ENCODE data around the gene ARHGEF40.

The ARHGEF40 gene

GRCh38 chr14:21118933-21119332, 48.8 kb downstream of the ARHGEF40 start:
- Histone ChIP-seq H3K9me3 (ENCODE audit: control insufficient read depth, insufficient read depth, low read length) (no peaks in the 10 kb centered on the region), H3K4me2 (ENCODE audit: low read length) (no peak overlapping the region), H3K4me3 (ENCODE audit: low read length) (no peak overlapping the region), H3K4me1 (ENCODE audit: control insufficient read depth, low read length) (no peaks in the 10 kb centered on the region), H3K79me2 (ENCODE audit: control insufficient read depth, low read length) (no peaks in the 10 kb centered on the region), H3K9me2 (replicated peaks; ENCODE audit: control insufficient read depth, low read length) (no peaks in the 10 kb centered on the region), H3K27me3 (ENCODE audit: control insufficient read depth, low read length) (peaks cover 19% of the 10 kb centered on the region), H4K20me1 (ENCODE audit: control insufficient read depth, insufficient read depth, low read depth, low read length) (no peaks in the 10 kb centered on the region), H3K27ac (ENCODE audit: low read depth, low read length) (no peak overlapping the region), H3K36me3 (ENCODE audit: control insufficient read depth, low read length) (no peaks in the 10 kb centered on the region), H3F3A (ENCODE audit: control insufficient read depth, insufficient read depth) (no peaks in the 10 kb centered on the region)
- no peak for TF ChIP-seq EZH2phosphoT487 (IDR thresholded peaks at IDR 0.05; ENCODE audit: borderline replicate concordance, low read length)
- TF ChIP-seq CTCF (IDR thresholded peaks at IDR 0.05; ENCODE audit: low read depth, low read length, poor library complexity, severe bottlenecking), result no peak

- no peak for TF ChIP-seq EZH2phosphoT487 (IDR thresholded peaks at IDR 0.05; ENCODE audit: borderline replicate concordance, low read length)
- no peak for TF ChIP-seq CTCF (IDR thresholded peaks at IDR 0.05; ENCODE audit: low read depth, low read length, poor library complexity, severe bottlenecking)
- no peaks in the 10 kb centered on the region for H3K4me1 ChIP-seq (ENCODE audit: control insufficient read depth, low read length)
Observed at GRCh38 chr14:21120686-21121085, 50.6 kb downstream of the ARHGEF40 start.

GRCh38 chr14:21121122-21121521, 51.0 kb downstream of the ARHGEF40 start:
- H3K27ac ChIP-seq (ENCODE audit: low read depth, low read length), result no peak overlapping the region
- no peaks in the 10 kb centered on the region for H3K9me2 ChIP-seq (replicated peaks; ENCODE audit: control insufficient read depth, low read length)
- H3K4me3 ChIP-seq (ENCODE audit: low read length), result no peak overlapping the region
- no peak overlapping the region for H3K4me2 ChIP-seq (ENCODE audit: low read length)
- H3K27me3 ChIP-seq (ENCODE audit: control insufficient read depth, low read length), result peaks cover 26% of the 10 kb centered on the region
- TF ChIP-seq CTCF (IDR thresholded peaks at IDR 0.05; ENCODE audit: low read depth, low read length, poor library complexity, severe bottlenecking) (no peak), EZH2phosphoT487 (IDR thresholded peaks at IDR 0.05; ENCODE audit: borderline replicate concordance, low read length) (no peak)
- H3K9me3 ChIP-seq (ENCODE audit: control insufficient read depth, insufficient read depth, low read length), result no peaks in the 10 kb centered on the region
- no peaks in the 10 kb centered on the region for H3K36me3 ChIP-seq (ENCODE audit: control insufficient read depth, low read length)
- H3F3A ChIP-seq (ENCODE audit: control insufficient read depth, insufficient read depth), result no peaks in the 10 kb centered on the region
- H3K79me2 ChIP-seq (ENCODE audit: control insufficient read depth, low read length), result no peaks in the 10 kb centered on the region
- H3K4me1 ChIP-seq (ENCODE audit: control insufficient read depth, low read length), result no peaks in the 10 kb centered on the region
- no peaks in the 10 kb centered on the region for H4K20me1 ChIP-seq (ENCODE audit: control insufficient read depth, insufficient read depth, low read depth, low read length)

More at GRCh38 chr14:21120686-21121085, 50.6 kb downstream of the ARHGEF40 start:
- Histone ChIP-seq H3K4me3 (ENCODE audit: low read length) (no peak overlapping the region), H3K36me3 (ENCODE audit: control insufficient read depth, low read length) (no peaks in the 10 kb centered on the region), H3F3A (ENCODE audit: control insufficient read depth, insufficient read depth) (no peaks in the 10 kb centered on the region), H3K9me2 (replicated peaks; ENCODE audit: control insufficient read depth, low read length) (no peaks in the 10 kb centered on the region), H3K4me2 (ENCODE audit: low read length) (no peak overlapping the region), H3K27me3 (ENCODE audit: control insufficient read depth, low read length) (peaks cover 22% of the 10 kb centered on the region), H3K9me3 (ENCODE audit: control insufficient read depth, insufficient read depth, low read length) (no peaks in the 10 kb centered on the region), H3K27ac (ENCODE audit: low read depth, low read length) (no peak overlapping the region), H4K20me1 (ENCODE audit: control insufficient read depth, insufficient read depth, low read depth, low read length) (no peaks in the 10 kb centered on the region), H3K79me2 (ENCODE audit: control insufficient read depth, low read length) (no peaks in the 10 kb centered on the region)
